Measurements from ENCODE around the gene PIK3CG.

PIK3CG gene

GRCh38 chr7:106870528-106870927, 5.4 kb downstream of the PIK3CG start (continued):
- TF ChIP-seq PRDM2 (tag by site-specific recombination; IDR thresholded peaks at IDR 0.05; ENCODE audit: borderline replicate concordance) (no peak), SP3 (tag by site-specific recombination; IDR thresholded peaks at IDR 0.05) (no peak), ZNF311 (tag by site-specific recombination; IDR thresholded peaks at IDR 0.05; ENCODE audit: borderline replicate concordance) (no peak), ZNF510 (tag by site-specific recombination; IDR thresholded peaks at IDR 0.05; ENCODE audit: insufficient replicate concordance) (no peak), ZIC2 (tag by site-specific recombination; IDR thresholded peaks at IDR 0.05) (no peak), ZNF138 (tag by site-specific recombination; IDR thresholded peaks at IDR 0.05; ENCODE audit: borderline replicate concordance) (no peak)

GRCh38 chr7:106870983-106871410, 5.9 kb downstream of the PIK3CG start:
- Histone ChIP-seq H3K9me3 (ENCODE audit: control insufficient read depth, insufficient read depth, low read depth, low read length) (no peaks in the 10 kb centered on the region), H3K4me3 (ENCODE audit: low read depth, low read length) (no peak overlapping the region)
- POLR2A ChIA-PET = no interaction called here

GRCh38 chr7:106871793-106872571, 6.9 kb downstream of the PIK3CG start:
- H3K4me3 ChIP-seq (ENCODE audit: low read depth, low read length) = no peak overlapping the region
- POLR2A ChIA-PET = no interaction called here
- H3K9me3 ChIP-seq (ENCODE audit: control insufficient read depth, insufficient read depth, low read depth, low read length) = no peaks in the 10 kb centered on the region
- no peak overlapping the region for H3K27ac ChIP-seq (ENCODE audit: extremely low read depth, low read depth, low read length)
- CTCF ChIA-PET = interaction anchor here (0.6 kb wide), 1 partner anchor 9 kb away, joined by 3 read pairs; no protein-coding TSS in a partner anchor
- H3K36me3 ChIP-seq (ENCODE audit: control insufficient read depth in 2 of 2, insufficient read depth in 1 of 2, low read length in 2 of 2) = no peaks in the 10 kb centered on the region
- H3K4me1 ChIP-seq (ENCODE audit: control insufficient read depth, insufficient read depth, low read length) = no peaks in the 10 kb centered on the region
- no peak for TF ChIP-seq ZNF114 (tag by site-specific recombination; IDR thresholded peaks at IDR 0.05)
- TF ChIP-seq ZNF394 (tag by site-specific recombination; IDR thresholded peaks at IDR 0.05; ENCODE audit: borderline replicate concordance) = peak; percentile 23; the same call in 1 of the 2 replicates
- peak; percentile 85 for TF ChIP-seq ZNF398 (tag by site-specific recombination; IDR thresholded peaks at IDR 0.05)
- peak; percentile 69 for TF ChIP-seq ZNF335 (tag by site-specific recombination; conservative IDR thresholded peaks at IDR 0.05)
- TF ChIP-seq ZNF585B (tag by site-specific recombination; IDR thresholded peaks at IDR 0.05) = no peak
- TF ChIP-seq ZNF366 (tag by site-specific recombination; conservative IDR thresholded peaks at IDR 0.05) = peak; percentile 57
- no peak for TF ChIP-seq ZNF549 (tag by site-specific recombination; IDR thresholded peaks at IDR 0.05)
- 0 out of 2 replicates have a peak, but pooled peaks have one; percentile 23 for TF ChIP-seq KLF8 (tag by site-specific recombination; IDR thresholded peaks at IDR 0.05)
- no peak for TF ChIP-seq ZNF645 (tag by site-specific recombination; IDR thresholded peaks at IDR 0.05)
- no peak for TF ChIP-seq ZNF792 (tag by site-specific recombination; IDR thresholded peaks at IDR 0.05)
- no peak for TF ChIP-seq ZNF560 (tag by site-specific recombination; IDR thresholded peaks at IDR 0.05; ENCODE audit: borderline replicate concordance)
- TF ChIP-seq ZBTB48 (tag by site-specific recombination; IDR thresholded peaks at IDR 0.05) = no peak

More at GRCh38 chr7:106870983-106871410, 5.9 kb downstream of the PIK3CG start:
- Histone ChIP-seq H3K4me1 (ENCODE audit: control insufficient read depth, insufficient read depth, low read length) (no peaks in the 10 kb centered on the region), H3K27ac (ENCODE audit: extremely low read depth, low read depth, low read length) (no peak overlapping the region), H3K36me3 (ENCODE audit: control insufficient read depth in 2 of 2, insufficient read depth in 1 of 2, low read length in 2 of 2) (no peaks in the 10 kb centered on the region)
- CTCF ChIA-PET = no interaction called here
- TF ChIP-seq ZSCAN23 (tag by site-specific recombination; IDR thresholded peaks at IDR 0.05) (no peak), ZNF169 (tag by site-specific recombination; IDR thresholded peaks at IDR 0.05) (no peak), ZNF24 (tag by site-specific recombination; IDR thresholded peaks at IDR 0.05) (no peak), ZNF624 (tag by site-specific recombination; IDR thresholded peaks at IDR 0.05) (no peak), SP2 (tag by site-specific recombination; IDR thresholded peaks at IDR 0.05) (no peak), IKZF3 (tag by site-specific recombination; IDR thresholded peaks at IDR 0.05) (no peak)
